ENCODE measurements around the gene AHCYL2.
A peak's percentile ranks its signal among the peaks of the same experiment; 100 is the strongest.
"Not testable (repeated sequence)": the region's sequence is repeated elsewhere in the genome, so short reads cannot be mapped to it uniquely, and the experiment has no call there.

Gene AHCYL2

DNA sequence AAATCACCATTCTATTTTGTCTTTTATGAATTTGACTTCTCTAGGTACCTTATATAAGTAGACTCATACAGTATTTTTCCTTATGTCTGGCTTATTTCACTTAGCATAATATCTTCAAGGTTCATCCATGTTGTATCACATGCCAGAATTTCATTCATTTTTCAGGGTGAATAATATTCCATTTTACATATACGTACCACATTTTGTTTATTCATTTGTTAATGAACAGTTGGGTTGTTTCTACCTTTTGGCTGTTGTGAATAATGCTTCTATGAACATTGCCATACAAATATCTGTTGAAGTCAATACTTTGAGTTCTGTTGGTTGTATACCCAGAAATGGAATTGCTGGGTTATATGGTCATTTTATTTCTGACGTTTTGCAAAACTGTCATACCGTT lies 20.7 kb downstream of the AHCYL2 start:
- DNase-seq, result no peak

DNA sequence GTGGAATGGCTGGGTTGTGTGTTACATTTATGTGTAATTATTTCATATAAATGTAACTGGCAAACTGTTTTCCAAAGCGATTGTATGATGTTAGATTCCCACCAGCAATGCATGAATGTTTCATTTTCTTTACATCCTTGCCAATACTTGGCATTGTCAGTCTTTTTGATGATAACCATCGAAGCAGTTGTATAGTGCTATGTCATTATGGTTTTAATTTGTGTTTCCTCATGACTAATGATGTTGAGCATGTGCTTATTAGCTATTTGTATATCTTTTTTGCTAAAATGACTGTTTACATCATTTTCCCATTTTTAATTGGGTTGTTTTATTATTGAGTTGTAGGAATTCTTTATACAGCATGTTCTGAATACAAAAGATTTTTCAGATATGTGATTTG lies 22.3 kb downstream of the AHCYL2 start:
- no peak for DNase-seq

DNA sequence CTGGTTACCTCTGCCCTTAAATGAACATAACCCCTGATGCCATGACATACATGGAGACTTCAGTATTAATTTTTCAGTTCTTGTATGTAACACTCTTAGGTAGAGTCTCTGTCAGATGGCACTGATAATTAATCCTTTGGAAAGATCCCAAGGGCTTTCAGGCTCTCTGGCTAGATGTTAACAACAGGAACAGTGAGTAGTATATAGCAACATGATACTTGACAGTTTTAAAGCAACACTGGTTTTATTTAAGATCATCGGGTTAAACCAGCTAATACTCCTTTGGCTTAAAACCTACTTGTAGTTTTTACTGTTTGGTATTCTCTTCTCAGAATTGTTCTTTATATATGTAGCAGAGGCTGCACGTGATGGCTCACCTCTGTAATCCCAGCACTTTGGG lies 27.3 kb downstream of the AHCYL2 start:
- DNase-seq, result no peak

DNA sequence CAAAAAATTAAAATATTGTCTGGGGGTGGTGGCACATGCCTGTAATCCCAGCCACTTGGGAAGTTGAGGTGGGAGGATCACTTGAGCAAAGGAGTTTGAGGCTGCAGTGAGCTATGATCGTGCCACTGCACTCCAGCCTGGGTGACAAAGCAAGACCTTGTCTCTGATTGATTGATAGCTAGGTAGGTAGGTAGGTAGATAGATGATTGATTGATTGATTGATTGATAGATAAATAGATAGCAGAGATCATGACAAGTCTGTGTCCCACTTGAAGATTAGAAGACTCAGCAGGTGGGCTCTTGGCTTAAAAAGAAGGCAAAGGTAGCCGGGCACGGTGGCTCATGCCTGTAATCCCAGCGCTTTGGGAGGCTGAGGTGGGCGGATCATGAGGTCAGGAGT lies 27.8 kb downstream of the AHCYL2 start:
- not testable (repeated sequence) for DNase-seq

DNA sequence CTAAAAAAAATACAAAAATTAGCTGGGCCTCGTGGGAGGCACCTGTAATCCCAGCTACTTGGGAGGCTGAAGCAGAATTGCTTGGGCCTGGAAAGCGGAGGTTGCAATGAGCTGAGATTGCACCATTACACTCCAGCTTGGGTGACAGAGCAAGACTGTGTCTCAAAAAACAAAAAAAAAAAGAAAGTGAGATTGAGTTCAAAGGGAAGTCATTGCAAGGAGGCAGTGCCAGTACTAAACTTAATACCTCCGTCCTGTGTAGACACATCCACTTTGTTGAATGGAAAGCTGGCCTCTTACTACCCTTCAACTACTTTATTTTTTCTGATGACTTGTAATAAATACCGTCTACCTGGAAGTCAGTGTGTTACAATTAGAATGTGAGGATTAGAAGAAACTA lies 31.0 kb downstream of the AHCYL2 start:
- no peak for DNase-seq

DNA sequence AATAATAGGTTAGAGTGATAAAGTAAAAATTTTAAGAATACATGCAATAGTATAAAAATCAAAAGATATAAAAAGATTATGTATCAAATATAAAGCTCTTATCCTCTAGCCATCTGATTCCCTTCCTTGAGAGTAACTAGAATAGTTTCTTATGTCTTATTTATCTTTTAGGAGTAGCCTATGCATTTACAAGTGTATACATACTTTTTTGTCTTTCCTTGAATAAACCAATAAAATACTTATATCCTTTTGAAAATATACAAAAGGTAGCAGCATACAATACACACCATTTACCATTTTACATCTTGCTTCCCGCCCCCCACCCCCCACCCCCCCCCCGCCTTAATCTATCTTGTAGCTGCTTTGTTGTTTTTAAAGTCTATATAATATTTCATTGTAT lies 31.4 kb downstream of the AHCYL2 start:
- no peak for DNase-seq

DNA sequence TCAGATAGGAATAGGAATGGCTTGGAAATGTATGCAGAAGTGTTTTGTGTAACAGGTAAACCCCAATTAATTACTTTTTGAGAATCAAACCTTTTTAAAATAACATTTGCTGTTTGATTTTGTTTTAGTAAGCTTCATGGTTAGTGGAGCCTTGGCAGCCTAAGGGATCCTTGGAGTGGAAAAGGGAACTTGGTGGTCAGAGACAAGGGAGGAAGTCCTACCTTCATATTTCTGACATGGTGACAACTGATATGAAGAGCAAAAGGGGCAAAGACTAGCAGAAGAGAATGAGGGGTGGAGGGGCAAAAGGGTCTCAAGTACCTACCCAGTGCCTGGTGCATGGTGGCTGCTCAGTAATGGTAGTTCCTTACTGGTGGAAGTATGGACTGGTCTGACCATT lies 32.3 kb downstream of the AHCYL2 start:
- DNase-seq, result no peak

DNA sequence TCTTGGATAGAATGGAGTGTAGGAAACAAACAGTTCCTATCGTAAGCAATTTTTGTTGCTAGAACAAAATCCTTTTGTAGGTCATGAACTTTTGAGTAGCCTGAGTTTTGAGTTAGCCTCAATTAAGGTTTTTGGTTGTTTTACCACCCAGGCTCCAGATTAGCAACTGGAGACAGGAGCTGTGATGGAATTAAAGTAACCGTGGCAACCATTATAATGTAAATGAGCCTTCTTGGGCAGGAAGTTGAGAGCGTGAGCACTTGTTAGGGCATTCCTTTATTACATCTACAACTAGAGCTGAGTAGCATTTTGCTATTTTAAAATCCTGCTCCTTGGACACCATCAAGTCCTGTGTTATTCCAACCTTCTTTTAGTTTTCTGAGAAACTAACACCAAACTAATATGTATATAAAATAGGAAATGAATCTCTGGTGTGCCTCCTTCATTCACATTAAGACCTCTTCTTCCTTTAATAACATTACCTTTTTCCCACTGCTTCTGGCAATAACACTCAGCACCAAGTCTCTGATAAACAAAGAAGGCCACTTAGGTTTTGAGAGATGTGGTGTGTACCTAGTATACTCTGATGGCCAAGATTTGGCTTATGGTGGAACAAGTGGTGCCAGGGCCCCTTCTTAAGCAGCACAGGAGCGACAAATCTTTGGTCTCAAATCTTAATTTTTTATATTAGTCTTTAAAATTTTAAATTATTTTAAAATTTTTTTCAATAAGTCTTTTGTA lies 34.0 kb downstream of the AHCYL2 start:
- DNase-seq, result peak; percentile 82

DNA sequence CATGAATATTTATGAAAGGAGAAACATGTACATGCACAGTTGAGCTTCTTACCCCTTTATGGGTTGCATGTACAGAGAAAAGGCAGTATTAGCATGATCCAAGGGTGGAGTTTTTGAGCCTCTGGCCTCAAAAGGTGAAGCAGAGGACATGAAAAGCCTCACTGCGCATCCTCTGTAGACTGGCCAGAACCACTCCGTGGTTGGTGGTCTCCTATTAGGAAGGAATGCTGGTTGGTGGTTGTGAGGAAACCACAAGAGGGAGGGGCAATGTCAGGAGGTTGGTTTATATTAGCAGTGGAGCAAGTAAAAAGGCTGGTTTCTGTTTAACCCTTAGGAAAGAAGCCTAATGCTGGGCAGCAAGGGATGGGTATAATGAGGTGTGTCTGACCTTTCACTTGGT lies 37.5 kb downstream of the AHCYL2 start:
- no peak for DNase-seq

DNA sequence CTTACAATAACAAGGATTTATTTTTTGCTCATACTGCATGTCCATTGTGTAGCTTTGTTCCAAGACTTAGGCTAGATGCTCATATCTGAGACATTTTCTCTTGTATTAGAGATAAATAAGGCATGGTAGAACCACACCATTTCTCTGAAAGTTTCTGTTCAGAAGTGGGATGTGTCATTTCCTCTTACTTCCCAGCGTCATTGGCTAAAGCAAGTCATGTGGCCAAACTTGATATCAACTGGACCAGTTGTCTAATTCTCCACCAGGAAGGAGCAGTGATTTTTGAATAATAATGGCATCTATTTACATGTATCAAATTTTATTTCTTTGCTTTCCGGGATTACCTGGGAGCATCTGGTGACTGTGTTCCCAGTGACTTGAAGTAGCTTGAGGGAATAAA lies 38.3 kb downstream of the AHCYL2 start:
- DNase-seq, result no peak

DNA sequence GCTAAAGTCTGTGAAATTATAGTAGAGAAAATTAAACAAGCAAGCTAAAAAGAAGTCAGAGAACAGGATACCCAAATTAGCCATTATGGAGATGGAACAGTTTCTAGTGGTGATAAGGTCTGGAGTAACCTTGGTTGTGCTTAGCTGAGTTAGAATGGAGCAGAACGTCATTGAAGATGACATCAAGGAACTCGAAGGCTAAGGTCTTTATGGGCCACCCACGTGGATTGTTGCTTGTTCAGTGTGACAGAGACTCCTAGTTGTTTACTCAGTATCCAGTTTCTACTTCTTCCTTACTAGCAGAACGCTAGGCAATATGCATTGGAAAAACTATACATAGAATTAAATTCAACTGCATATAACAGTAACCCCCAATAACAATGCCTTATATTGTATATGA lies 39.7 kb downstream of the AHCYL2 start:
- no peak for DNase-seq

DNA sequence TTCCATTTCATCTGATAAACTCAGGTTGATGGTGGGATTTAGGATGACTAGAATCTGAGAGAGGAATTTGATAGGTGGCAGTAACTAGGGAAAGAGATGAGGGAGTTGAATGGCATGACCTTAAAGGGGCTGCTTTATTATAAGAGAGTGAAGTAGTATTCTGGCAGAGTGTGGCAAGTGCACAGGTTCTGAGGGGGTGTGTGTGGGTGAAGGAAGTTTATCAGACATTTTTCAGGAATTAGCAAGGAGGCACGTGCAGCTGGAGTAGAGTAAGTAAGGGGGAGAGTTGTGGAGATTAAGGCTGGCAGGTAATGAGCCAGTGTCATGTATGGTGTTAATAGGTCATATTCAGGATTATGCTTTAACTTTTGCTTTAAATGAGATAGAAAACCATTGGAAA lies 40.5 kb downstream of the AHCYL2 start:
- DNase-seq, result no peak

DNA sequence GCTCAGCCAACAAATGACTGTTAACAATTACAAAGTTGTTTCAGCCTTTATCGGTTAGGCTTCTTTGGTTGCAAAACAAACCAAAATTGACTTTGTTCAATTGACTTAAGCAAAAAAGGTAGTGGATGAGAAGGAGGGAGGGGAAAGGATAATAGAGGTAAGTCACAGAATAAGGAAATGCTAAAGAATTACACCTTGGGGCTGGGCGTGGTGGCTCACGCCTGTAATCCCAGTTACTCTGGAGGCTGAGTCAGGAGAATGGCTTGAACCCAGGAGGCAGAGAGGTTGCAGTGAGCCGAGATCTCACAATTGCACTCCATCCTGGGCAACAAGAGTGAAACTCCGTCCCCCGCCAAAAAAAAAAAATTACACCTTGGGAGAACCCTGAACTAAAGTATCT lies 41.4 kb downstream of the AHCYL2 start:
- DNase-seq, result no peak

DNA sequence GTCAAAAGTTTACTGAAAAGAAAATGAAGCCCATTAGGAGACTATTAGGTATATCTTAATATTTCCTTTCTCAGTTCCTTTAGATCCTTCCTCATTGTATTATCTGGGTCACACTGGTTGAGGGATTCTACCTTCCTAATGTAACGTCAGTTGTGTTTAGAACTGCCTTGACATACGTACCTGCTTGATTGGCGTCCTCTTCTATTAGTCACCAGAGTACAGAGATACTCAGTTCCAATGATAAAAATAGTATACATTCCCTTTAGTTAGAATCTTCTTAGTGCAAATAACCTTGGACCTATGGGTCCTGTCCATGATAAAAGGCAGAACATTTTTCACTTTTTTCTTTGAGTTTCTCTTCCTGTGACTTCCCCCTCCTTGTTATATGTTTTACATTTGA lies 45.2 kb downstream of the AHCYL2 start:
- no peak for DNase-seq

DNA sequence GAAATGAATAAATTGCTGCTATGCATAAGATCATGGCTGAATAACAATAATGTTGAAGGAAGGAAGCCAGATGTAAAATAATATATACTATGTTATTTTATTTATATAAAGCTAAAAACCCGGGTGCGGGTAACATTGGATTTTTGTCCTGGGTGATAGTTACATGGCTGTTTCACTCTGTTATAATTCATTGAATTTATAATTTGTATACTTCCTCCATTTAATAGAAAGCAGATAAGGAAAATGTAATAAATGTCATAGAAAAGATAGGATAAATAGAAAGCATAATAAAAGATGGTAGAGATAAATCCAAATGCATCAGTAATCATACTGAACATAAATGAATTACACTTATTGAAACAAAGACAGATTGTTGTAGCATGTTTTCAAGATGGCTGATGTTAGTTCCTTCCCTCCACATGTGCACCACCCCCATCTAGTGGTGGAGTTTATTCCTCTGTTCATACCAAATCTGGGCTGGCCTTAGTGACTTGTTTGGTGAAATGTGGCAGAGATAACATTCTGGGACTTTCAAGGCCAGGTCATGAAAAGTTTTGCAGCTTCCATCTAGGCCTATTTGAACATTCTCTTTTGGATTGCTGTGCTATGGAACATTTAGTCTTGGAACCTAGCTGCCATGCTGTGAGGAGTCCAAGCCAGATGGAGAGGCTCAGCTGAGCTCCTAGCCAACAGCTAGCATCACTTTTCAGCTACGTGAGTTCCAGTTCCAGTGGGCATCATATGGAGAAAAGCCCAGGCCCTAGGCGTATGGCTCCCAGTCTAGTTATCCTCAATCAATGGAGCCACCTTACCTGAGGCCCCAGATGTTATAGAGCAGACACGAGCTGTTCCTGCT lies 46.9 kb downstream of the AHCYL2 start:
- DNase-seq, result peak; percentile 35

DNA sequence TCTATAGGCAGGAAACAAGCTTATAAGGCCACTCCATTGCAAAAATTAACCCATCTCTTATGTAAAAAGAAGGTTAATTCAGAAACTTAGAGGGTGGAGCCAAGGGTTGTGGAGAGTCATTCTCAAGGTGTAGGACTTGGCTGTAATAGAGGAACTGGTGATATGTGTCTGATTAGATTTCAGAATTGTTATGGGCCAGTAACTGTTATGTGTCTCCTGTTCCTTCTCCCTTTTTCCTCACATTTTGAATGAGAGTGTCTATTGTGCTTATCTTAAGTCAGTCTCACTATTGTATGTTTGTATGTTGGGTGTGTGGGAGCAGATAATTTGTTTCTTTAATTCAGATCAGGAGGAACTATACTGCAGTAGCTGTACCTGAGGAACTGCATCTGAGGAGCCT lies 49.1 kb downstream of the AHCYL2 start:
- no peak for DNase-seq

DNA sequence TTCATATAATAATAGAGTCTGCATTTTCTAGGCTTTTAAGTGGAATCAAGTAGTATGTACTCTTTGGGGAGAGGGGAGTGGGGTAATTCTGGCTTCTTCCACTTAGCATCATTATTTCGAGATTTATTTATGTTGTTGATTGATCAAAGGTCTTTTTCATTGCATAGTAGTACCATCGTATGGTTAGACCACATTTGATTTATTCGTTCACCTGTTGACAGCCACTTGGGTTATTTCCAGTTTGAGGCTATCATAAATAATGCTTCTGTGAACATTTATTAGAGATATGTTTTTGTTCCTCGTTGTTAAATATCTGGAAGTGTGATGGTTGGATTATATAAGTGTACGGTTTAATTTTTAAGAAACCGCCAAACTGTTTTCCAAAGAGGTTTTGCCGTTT lies 52.8 kb downstream of the AHCYL2 start:
- no peak for DNase-seq

DNA sequence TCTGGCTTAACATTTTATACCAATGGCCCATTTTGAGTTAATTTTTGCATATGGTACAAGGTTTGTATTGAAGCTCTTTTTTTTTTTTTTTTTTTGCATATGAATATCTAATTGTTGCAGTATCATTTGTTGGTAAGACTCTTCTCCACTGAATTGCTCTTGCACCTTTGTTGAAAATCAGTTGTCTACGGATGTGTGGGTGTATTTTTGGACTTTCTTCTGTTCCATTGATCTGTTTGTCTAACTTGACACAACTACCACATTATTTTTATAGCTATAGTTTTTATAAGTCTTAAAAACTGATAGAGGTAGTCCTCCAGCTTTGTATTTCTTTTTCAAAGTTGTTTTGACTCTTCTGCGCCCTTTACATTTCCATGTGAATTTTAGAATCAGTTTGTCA lies 53.9 kb downstream of the AHCYL2 start:
- no peak for DNase-seq

DNA sequence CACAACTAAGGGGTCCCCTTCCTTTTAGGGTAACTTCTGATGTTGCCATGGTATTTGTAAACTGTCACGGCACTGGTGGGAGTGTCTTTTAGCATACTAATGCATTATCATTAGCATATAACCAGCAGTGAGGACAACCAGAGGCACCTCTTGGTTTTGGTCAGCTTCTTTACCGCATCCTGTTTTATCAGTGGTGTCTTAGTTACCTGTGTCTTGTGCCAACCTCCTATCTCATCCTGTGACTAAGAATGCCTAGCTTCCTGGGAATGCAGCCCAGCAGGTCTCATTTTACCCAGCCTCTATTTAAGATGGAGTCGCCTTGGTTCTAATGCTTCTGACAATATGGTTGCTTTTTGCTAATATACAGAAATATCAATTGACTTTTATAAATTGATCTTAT lies 54.9 kb downstream of the AHCYL2 start:
- no peak for DNase-seq

DNA sequence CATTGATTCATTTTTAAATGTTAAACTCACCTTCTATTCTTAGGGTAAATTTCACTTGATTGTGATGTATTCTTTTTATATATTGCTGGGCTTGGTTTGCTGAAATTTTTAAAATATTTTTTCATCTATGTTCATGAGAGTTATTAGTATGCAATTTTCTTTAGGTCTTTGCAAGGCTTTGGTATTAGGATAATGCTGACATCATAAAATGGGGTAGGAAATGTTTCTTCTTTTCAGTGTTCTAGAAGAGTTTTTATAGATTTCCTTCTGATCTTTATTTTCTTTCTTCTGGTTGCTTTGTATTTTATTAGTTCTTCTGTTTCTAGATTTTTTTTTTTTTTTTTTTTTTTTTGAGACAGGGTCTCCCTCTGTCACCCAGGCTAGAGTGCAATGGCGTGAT lies 56.3 kb downstream of the AHCYL2 start:
- DNase-seq, result no peak

DNA sequence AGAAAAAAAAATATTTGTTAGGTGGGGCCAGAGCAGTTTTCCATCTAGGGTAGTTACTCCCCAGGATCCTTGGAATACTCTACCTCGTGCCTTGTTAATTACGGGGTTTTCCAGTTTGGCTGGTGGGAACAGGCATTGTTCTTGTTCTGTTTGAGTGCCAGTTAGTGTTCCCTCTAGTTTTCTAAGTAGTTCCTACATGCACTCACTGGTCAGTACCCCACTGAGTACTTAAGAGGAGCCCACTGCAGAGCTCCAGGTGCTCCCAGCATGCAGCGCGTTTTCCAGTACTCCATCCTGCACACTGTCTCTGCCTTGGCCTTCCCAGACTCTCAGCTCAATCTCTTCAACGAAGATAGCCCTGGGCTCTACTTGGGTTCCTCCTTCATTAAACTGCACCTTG lies 58.0 kb downstream of the AHCYL2 start:
- no peak for DNase-seq

DNA sequence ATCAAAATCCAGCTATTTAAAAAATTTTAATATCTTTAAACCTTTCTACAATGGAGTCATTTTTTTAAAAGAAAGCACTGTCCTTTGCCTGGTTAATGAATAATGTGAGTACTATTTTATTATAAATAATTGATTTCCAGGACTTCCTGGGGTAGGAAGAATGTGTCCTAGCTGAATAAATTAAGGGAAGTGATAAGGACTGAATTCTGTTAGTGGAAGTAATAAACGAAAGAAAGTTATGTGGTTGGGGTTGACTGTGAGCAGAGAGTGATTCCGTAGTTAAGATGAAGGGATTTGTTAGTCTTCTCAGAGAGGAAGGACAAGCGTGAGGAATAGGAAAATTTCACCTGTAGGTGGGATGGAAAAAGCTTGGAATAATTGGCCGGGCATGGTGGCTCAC lies 59.1 kb downstream of the AHCYL2 start:
- no peak for DNase-seq

DNA sequence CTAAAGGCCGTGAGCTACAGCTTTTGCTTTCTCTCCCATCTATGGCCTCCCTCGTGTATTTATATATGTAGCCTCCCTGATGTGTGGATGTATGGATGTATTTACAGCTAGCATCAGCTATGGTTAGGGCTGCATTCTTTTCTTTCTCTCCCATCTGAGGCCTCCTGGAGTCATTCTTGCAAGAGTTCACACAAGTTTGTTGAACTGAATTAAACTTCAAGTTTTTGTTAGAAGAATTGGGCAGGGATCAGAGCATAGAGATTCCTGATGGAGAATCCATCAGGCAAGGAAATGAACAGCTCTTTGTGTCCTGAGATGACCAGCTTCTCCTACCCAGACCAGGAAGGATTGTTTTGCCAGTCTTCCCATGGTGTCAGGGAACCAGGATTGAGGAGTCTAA lies 60.3 kb downstream of the AHCYL2 start:
- peak; percentile 38 for DNase-seq

DNA sequence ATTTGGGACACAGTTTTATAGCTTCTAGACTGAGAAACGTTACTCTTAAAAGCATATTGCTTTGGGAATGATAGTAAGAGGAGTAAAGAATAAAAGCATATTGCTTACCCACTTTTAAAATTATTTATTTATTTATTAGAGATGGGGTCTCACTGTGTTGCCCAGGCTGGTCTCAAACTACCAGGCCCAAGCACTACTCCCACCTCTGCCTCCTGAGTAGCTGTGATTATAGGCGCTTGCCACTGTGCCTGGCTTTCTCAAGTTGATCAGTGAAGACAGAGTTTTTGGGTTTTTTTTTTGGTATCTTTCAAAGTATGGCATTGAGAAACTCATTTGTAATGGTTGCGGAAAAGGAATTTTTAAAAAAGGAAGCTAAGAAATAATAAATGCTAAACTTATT lies 68.0 kb downstream of the AHCYL2 start:
- no peak for DNase-seq

DNA sequence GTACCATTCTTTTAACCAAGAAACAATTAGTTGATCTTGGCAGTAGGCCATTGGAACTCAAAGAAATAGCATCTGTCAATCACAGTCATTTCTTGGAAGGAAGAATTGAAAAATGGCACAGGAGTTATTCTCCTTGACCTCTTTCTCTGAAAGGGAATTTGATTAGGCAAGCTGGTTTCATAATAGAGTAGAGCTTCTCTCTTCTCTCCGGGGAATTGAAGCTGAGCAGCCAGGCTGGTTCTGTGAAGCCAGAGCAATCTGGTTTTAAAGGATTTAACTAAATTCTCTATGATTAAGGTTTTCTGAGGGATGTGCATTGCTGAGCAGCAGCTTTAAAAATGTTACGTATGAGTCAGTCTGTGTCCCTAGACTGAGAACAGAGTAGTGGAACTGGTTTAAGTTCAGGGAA lies 70.2 kb downstream of the AHCYL2 start:
- peak; percentile 65 for DNase-seq
